Cardiac fibroblast (primary cell): ENCODE results near the gene STK32B.
"Not testable (repeated sequence)": the region's sequence is repeated elsewhere in the genome, so short reads cannot be mapped to it uniquely, and the experiment has no call there.

Experiments used
- DNase-seq, 2 donors: peaks; one replicate each; pipeline versions ENCODE4 v3.0.0 to v3.0.0-alpha.2; 2010; ENCODE audit warnings: low read depth in 2 of 2
- H3K4me3 ChIP-seq, 2 donors: replicated peaks in 1 of 2; 1 replicate in 1 of 2; 2 replicates in 1 of 2; pipeline ENCODE4 v1.5.1; 2011; ENCODE audit warnings: low read depth in 2 of 2, low read length in 2 of 2, mild to moderate bottlenecking in 2 of 2, moderate library complexity in 1 of 2
- TF ChIP-seq, protein P1 (sequence below): IDR thresholded peaks from one replicate; pipeline ENCODE4 v1.5.1; 2011; ENCODE audit warnings: low read depth, mild to moderate bottlenecking, low read length, inconsistent platforms

Gene STK32B

DNA sequence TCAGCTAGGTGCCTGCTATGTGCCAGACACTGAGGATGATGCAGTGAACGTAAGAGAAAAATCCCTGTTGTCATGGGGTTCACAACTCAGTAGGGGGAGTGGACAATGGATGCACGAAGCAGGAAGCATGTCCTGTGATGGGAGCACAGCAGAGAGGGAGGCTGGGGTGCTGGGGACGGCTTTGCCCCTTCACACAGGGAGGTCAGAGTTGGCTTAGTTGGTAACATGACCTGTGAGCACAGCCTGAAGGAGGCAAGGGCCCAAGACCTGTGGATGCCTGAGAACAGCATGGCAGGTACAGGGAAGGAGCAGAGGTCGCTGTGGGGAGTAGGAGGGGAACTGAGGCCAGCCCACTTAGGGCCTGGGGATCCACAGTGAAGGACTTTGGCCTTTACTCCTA lies 109.4 kb downstream of the STK32B start:
- no peak for DNase-seq
- TF ChIP-seq, protein P1, sequence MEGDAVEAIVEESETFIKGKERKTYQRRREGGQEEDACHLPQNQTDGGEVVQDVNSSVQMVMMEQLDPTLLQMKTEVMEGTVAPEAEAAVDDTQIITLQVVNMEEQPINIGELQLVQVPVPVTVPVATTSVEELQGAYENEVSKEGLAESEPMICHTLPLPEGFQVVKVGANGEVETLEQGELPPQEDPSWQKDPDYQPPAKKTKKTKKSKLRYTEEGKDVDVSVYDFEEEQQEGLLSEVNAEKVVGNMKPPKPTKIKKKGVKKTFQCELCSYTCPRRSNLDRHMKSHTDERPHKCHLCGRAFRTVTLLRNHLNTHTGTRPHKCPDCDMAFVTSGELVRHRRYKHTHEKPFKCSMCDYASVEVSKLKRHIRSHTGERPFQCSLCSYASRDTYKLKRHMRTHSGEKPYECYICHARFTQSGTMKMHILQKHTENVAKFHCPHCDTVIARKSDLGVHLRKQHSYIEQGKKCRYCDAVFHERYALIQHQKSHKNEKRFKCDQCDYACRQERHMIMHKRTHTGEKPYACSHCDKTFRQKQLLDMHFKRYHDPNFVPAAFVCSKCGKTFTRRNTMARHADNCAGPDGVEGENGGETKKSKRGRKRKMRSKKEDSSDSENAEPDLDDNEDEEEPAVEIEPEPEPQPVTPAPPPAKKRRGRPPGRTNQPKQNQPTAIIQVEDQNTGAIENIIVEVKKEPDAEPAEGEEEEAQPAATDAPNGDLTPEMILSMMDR, result no peak
- no peak overlapping the region for H3K4me3 ChIP-seq

DNA sequence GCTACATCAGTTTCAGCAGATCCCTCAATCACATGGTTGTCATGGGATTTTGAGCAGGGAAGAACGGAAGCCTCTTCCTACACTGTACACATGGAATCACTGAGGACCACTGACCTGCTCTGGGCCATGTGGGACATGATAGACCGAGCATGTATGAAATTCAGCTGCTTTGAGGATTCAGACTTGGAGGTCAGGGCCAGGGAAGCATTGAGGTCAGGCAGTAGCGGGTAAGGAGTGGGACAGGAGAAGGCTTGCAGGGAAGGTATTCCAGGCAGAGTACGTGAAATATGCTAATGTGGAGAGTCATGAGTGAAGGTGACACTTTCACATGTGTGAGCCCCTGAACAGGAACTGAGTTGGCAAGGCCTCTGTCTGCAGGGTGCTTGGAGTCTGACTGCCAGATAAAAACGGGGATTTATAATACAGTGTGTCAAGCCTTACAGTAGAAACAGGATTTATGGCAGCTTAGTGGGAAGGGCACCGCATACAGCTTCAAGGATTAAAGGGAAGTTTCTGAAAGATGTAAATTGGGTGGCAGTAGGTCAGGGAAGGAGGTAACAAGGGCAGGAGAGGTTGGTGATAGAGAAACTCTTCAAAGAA lies 111.7 kb downstream of the STK32B start:
- DNase-seq, result no peak
- H3K4me3 ChIP-seq, result no peak overlapping the region
- TF ChIP-seq, protein P1, result no peak

DNA sequence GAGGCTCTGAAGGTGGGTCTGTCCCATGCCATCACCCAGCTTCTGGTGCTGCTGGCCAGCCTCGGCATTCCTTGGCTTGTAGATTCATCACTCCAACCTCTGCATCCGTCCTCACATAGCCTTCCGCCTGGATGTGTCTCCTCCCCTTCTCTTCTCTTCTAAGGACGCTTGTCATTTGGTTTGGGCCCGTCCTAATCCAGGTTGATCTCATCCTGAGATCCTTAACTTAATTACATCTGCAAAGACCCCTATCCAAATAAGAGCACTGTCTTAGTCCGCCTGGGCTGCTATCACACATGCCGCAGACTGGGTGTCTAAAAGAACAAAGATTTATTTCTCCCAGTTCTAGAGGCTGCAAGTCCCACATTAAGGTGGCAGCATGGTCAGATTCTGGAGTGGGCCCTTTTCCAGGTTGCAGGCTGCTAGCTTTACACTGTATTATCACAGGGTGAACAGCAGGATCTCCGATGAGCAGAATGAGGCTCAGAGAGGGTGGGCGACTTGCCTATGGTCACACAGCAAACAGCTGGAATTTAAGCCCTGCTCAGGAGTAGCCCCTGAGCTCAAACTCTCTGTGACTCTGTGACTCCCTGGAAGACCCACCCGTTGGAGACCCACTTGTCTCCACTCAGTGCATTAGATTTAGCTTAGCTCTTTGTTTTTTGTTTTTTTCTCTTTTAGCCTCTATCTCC lies 113.1 kb downstream of the STK32B start:
- TF ChIP-seq, protein P1, result no peak
- no peak overlapping the region for H3K4me3 ChIP-seq

DNA sequence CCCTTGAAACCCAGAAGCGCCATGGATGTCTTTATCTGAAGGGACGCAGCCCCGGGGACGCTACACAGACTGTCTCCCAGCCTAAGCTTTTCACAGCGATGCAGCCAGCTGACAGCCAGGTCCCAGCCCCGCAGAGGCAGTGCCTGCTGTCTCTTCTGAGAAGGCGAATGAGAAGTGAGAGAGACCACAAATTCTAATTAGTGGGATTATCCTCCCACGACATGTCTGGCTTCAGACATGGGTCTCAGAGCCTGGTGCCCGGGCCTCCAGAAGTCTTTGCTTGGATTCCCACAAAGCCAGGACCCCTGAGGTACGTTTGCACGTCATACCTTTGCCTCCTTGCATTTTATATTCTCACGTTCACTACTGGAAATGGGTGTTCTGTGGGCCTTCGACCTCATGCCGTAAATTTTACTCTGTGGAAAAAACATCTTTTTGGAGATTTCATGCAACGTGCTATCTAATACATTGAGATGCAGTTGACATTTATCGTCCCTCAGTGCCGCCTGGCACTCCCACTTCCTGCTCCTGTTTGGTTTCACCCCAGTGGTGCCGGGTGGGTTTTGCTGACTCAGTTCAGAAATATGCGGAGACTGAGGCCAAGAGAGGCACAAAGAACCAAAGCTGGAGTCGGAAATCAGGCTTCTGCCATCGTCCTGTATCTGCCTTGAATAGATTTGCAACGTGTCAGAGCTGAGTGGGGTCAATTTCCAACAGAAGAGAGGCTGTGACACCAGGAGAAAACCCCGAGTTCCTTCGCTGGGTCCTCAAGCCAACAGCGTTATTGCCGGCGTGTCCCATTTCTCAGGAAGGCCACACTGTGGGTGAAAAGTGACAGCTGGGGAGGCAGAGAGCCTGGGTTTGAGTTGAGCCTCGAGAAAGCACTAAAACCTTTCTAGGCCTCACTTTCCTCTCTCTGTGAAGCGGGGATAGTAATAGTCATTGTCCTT lies 114.4 kb downstream of the STK32B start:
- DNase-seq, result peak; percentile 35 to 57
- TF ChIP-seq, protein P1, result no peak

More for the DNA sequence above, 113.1 kb downstream of the STK32B start:
- DNase-seq, result no peak

DNA sequence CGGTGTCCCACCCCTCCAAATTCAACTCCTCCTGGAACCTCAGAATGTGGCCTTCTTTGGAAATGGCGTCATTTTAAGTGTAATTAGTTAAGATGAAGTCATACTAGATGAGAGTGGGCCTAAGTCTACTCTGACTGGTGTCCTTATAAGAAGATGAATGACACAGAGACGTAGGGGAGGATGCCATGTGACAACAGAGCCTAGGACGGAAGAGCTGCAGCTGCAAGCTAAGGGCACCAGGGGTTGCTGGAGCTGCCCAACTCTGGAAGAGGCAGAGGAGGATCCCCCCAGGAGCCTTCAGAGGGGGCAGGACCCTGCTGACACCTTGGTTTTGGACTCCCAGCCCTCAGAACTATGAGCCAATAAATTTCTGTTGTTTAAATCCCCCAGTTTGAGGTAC lies 115.1 kb downstream of the STK32B start:
- TF ChIP-seq, protein P1, result no peak

More for the DNA sequence above, 114.4 kb downstream of the STK32B start:
- no peak overlapping the region for H3K4me3 ChIP-seq

DNA sequence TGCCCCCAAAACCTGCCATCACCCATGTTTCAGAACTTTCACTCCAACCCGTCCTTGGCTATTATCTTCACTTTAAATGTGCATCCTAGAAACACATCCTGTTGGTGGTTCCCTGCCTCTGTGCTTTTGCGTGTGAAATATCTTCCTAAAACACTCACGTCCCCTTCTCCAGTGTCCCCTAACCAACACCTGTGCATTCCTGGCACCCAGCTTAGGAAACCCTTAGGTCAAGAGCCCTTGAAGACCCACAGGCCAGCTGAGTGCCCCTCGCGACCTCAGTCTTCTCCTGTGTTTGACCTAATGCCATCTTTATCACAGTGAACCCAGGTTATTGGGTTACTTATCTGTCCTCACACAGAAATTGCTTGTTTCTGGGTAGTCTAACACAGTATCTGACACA lies 117.6 kb downstream of the STK32B start:
- TF ChIP-seq, protein P1, result no peak
- no peak overlapping the region for H3K4me3 ChIP-seq
- no peak for DNase-seq

More for the DNA sequence above, 115.1 kb downstream of the STK32B start:
- no peak overlapping the region for H3K4me3 ChIP-seq
- DNase-seq, result no peak

DNA sequence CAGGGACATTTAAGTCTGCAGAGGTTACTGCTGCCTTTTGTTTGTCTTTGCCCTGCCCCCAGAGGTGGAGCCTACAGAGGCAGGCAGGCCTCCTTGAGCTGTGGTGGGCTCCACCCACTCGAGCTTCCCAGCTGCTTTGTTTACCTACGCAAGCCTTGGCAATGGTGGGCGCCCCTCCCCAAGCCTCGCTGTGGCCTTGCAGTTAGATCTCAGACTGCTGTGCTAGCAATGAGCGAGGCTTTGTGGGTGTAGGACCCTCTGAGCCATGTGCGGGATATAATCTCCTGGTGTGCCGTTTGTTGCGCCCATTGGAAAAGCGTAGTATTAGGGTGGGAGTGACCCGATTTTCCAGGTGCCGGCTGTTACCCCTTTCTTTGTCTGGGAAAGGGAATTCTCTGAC lies 124.6 kb downstream of the STK32B start:
- not testable (repeated sequence) for H3K4me3 ChIP-seq, DNase-seq
